ENCODE results near the gene OXT.

OXT gene

DNA sequence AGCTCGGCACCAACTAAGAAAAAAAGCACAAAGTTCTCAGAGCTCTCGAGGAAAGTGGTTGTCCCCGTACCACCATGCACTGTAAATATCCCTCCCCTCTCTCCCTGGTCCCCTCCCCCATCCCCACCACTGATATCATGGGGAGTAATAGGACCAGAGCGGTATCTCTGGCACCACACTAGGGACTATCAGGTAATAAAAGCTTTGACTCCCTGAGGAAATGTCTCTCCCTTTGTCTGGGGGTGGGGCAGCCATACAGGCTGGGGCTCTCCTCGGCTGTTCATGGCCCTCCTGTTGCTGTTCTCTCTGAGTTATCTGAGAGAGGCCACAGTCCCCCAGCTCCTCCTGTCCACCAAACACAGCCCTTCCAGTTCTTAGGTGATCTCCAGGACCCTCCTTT lies 33.0 kb upstream of the OXT start:
- no peak overlapping the region for H3K4me3 ChIP-seq
- H3K27ac ChIP-seq = no peak overlapping the region
- DNase-seq (ENCODE audit: low spot score) = no peak
- TF ChIP-seq, protein P1, sequence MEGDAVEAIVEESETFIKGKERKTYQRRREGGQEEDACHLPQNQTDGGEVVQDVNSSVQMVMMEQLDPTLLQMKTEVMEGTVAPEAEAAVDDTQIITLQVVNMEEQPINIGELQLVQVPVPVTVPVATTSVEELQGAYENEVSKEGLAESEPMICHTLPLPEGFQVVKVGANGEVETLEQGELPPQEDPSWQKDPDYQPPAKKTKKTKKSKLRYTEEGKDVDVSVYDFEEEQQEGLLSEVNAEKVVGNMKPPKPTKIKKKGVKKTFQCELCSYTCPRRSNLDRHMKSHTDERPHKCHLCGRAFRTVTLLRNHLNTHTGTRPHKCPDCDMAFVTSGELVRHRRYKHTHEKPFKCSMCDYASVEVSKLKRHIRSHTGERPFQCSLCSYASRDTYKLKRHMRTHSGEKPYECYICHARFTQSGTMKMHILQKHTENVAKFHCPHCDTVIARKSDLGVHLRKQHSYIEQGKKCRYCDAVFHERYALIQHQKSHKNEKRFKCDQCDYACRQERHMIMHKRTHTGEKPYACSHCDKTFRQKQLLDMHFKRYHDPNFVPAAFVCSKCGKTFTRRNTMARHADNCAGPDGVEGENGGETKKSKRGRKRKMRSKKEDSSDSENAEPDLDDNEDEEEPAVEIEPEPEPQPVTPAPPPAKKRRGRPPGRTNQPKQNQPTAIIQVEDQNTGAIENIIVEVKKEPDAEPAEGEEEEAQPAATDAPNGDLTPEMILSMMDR (IDR thresholded peaks at IDR 0.05) = no peak

DNA sequence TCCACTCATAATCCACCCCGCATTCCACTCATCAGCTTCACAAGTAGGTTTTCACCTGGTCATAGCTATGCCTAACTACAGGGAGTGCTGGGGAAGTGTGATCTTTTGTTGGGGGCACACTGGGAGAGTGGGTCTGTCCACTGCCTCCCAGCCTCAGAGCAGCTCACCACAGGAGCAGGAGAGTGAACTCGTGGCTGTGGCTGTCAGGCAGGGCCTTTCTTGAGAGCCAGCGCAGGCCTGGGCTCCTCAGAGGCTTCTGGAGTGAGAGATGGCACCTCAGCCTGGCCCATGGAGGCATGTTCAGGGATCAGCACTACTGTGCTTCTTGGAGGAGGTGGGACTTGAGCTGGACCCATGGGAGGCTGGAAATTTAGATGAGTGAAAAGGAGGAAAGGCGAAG lies 32.0 kb upstream of the OXT start:
- TF ChIP-seq, protein P1 (IDR thresholded peaks at IDR 0.05) = no peak
- Histone ChIP-seq H3K4me3 (no peak overlapping the region), H3K27ac (no peak overlapping the region)
- DNase-seq (ENCODE audit: low spot score) = no peak

DNA sequence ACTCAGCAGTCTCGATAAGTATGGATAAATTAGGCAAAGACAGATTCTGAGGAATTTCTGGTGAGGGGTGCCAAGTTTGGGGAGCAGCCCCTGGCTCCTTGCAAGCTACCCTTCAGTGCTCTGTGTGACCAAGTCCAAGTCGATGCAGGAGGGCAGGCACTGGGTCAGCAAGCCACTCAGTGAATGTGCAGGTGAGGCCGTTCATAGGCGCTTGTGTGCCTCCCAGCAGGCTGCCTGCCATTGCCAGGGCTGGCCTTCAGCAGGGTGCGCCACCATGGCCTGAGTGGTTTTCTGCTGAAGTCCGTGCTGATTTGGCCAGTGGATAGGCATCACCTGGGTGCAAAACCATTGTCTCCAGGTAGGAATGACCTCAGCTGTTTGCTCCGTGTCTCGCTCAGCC lies 31.3 kb upstream of the OXT start:
- TF ChIP-seq, protein P1 (IDR thresholded peaks at IDR 0.05) = no peak
- DNase-seq (ENCODE audit: low spot score) = no peak
- H3K27ac ChIP-seq = no peak overlapping the region
- no peak overlapping the region for H3K4me3 ChIP-seq

DNA sequence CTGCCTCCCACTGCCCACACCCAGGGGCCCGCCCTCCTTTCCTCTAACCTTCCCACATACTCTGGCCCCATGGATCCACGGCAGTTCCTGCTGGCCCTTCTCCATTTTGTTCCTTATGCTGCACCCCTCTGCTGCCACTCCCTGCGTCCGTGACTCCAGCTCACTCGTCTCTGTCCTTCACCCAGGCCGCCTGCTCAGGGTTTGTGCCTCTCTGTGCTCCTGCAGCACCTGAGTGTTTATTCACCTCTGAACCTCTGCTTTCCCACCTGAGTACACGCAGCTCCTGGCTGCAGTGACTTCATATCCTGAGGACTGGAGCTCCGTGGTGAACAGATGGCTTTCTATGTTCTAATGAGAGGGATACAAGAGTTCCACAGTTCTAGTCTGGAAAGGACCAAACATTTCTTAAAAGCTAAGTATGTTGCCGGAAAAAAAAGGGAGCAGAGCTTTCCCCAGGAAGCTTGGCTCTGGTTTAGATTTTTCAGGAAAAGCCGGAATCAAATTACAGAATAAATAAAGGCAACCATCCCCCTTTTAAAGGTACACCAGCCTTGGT lies 29.5 kb upstream of the OXT start:
- H3K4me3 ChIP-seq = no peak overlapping the region
- no peak for DNase-seq (ENCODE audit: low spot score)
- TF ChIP-seq, protein P1 (IDR thresholded peaks at IDR 0.05) = no peak
- H3K27ac ChIP-seq = peak overlapping the region; percentile 65 to 94

DNA sequence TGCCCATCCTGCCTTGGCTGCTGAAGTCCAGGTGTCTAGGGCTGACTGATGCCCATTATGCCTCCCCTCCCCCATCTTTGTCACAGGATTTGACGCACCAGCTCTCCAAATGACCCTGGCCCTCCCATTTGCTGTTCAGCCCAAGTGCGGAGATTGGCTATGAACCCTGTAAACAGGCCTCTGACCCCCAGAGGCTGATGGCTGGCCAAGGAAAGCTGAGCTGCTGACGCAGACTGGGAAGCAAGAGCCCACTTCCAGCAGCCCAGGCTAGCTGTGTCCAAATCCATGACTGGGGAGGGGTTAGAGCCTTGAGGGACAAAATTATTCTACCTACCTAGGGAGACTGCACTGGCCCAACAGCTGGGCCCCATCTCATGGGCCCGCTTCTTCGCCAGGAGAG lies 28.8 kb upstream of the OXT start:
- peak overlapping the region; percentile 9 for H3K4me3 ChIP-seq
- peak overlapping the region; percentile 65 to 94 for H3K27ac ChIP-seq
- TF ChIP-seq, protein P1 (IDR thresholded peaks at IDR 0.05) = no peak
- DNase-seq (ENCODE audit: low spot score) = no peak

DNA sequence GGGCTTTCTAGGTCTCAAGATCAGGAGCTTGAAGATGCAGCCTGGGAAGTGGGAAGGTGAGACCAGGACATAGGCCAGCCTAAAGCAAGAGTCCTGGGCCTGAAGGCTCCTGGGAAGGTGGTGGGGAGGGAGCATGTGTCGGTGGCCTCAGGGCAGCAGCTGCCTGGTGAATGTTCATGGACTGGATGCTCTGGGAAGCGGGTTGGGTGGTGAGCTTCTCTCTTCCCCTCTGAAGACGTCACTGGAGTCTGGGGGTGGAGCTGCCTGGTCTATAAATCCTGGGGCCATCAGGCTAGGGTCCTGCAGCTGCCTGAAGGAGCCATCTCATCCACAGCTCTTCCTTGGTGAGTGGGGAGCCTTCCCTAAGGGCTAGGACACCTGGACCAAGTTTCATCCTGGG lies 28.1 kb upstream of the OXT start, which contains the start of gene GNRH2:
Gene GNRH2, plus strand, starts transcription at position 301 of the 400 bp plus-strand sequence. CDS start 793 bp downstream, outside the sequence.
- peak within 1 kb of the TSS; percentile 65 to 94 for H3K27ac ChIP-seq
- H3K4me3 ChIP-seq = peak within 1 kb of the TSS; percentile 9
- DNase-seq (ENCODE audit: low spot score) = no peak
- TF ChIP-seq, protein P1 (IDR thresholded peaks at IDR 0.05) = no peak

DNA sequence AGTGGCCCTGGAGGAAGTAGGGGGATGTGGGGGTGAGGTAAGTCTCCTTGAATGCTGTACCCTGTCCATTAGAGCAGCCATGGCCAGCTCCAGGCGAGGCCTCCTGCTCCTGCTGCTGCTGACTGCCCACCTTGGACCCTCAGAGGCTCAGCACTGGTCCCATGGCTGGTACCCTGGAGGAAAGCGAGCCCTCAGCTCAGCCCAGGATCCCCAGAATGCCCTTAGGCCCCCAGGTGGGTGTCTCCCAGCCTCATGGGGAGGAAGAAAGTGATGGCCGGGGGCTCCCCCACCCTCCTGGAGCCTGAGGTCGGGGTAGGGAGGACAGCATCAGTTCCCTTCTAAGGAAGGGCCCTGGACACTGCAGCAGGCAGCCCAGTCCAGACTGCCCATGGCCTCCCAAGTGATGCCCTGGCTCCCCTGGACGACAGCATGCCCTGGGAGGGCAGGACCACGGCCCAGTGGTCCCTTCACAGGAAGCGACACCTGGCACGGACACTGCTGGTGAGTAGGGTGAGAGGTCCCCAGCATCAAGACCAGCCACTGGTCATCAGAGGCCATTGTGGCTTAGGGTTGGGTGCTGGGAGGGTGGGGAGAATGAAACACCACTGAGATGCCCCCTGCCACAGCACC lies 27.0 kb upstream of the OXT start:
- TF ChIP-seq, protein P1 (IDR thresholded peaks at IDR 0.05) = no peak
- H3K4me3 ChIP-seq = no peak overlapping the region
- H3K27ac ChIP-seq = peak overlapping the region in 1 of 2 donors; percentile 94
- DNase-seq (ENCODE audit: low spot score) = no peak

Measured in coronary artery (tissue), 2 donors.